Ovary (tissue), 3 donors: Measurements from ENCODE around the gene EIF3L.

Source experiments
- CTCF ChIP-seq, 3 donors: fragments of 450-650 bp in 2 of 3; fragments of 200-600 bp in 1 of 3; IDR thresholded peaks; one replicate each; pipeline versions ENCODE4 v1.5.1 to v1.8.0; 2016 to 2022; ENCODE audit warnings: antibody characterized with exemption in 3 of 3, mild to moderate bottlenecking in 1 of 3
- EP300 ChIP-seq: sonication (generic); formaldehyde crosslinking; IDR thresholded peaks from one replicate; pipeline ENCODE4 v1.6.1; 2017; ENCODE audit warnings: antibody characterized with exemption
- donor health status: DM: no; HTN: no; CAD: no.

- no peak for TF ChIP-seq CTCF (IDR thresholded peaks at IDR 0.05)
- TF ChIP-seq EP300 = no peak
Observed at GRCh38 chr22:37819105-37819433, 30.1 kb upstream of the EIF3L start.
